HepG2 (cell line): Measurements from ENCODE around the gene TAOK3. TPM values are rescaled to one million over a fixed set of nuclear protein-coding genes. Genes with fewer than 3 reads are reported as not detected.

ENCODE experiments used
- ATAC-seq: fragments of 200-7000 bp; cut with Tn5 transposase; 3 replicates; pipeline ENCODE4 v1.9.1; 2020; ENCODE audit warnings: mild to moderate bottlenecking, moderate library complexity
- BruUV-seq: library from RNA; stranded (reverse); fragments of 400-500 nt; replicated peaks from 2 replicates; lab custom pipeline; 2021; lab: Mats Ljungman, UMichigan
- CTCF ChIA-PET: fragments of 300-600 bp; formaldehyde crosslinking; extraction: SDS; loops from one replicate; lab custom pipeline; 2021; ENCODE audit warnings: low total read pairs, inconsistent platforms, low intra/inter-chr PET ratio; lab: Yijun Ruan, JAX
- POLR2A ChIA-PET: fragments of 350-600 bp; sonication (Branson Sonifier 250); formaldehyde crosslinking; loops from one replicate; lab custom pipeline; 2020; ENCODE audit warnings: antibody characterized with exemption, inconsistent platforms; lab: Yijun Ruan, JAX
- DNase-seq: peaks from one replicate; pipeline ENCODE4 v3.0.0-alpha.2; 2015; ENCODE audit warnings: low spot score
- FAIRE-seq: peaks from 3 replicates; lab custom pipeline; 2011; peaks lifted over from hg19 to GRCh38; lab: Jason Lieb, UNC
- H2AFZ ChIP-seq: one replicate; pipeline ENCODE4 v1.6.1; 2011; ENCODE audit warnings: low read length, inconsistent platforms
- H3K27ac ChIP-seq: fragments of 300-600 bp; 3 replicates; pipeline ENCODE4 v1.8.0; 2011; ENCODE audit warnings: mixed run types, mild to moderate bottlenecking, mixed read lengths, low read length, inconsistent platforms; ENCODE audit not compliant: insufficient read depth; ENCODE audit errors: extremely low read length
- H3K27me3 ChIP-seq, 2 experiments: fragments of 200-600 bp in 1 of 2; 2 replicates in 1 of 2; 3 replicates in 1 of 2; pipeline versions ENCODE4 v1.6.0 to v1.8.0; 2011; ENCODE audit warnings: low read length in 2 of 2, mild to moderate bottlenecking in 2 of 2, moderate library complexity in 2 of 2, inconsistent platforms in 1 of 2; ENCODE audit not compliant: insufficient read depth in 2 of 2, control insufficient read depth in 1 of 2
- H3K36me3 ChIP-seq, 2 experiments: fragments of 200-600 bp in 1 of 2; replicated peaks in 1 of 2; 2 replicates in 1 of 2; 3 replicates in 1 of 2; pipeline versions ENCODE4 v1.5.1 to v1.8.0; 2011; ENCODE audit warnings: low read length in 2 of 2, inconsistent platforms in 1 of 2; ENCODE audit not compliant: insufficient read depth in 2 of 2, control insufficient read depth in 1 of 2
- H3K4me1 ChIP-seq: 2 replicates; pipeline ENCODE4 v1.5.1; 2012; ENCODE audit warnings: low read length, inconsistent platforms; ENCODE audit not compliant: insufficient read depth
- H3K4me2 ChIP-seq: 2 replicates; pipeline ENCODE4 v1.6.0; 2011; ENCODE audit warnings: low read depth, low read length, inconsistent platforms
- H3K4me3 ChIP-seq, 3 experiments: fragments of 200-600 bp in 1 of 3; sonication (generic), shearing (Covaris generic) in 1 of 3; replicated peaks in 1 of 3; 2 replicates each; pipeline ENCODE4 v1.5.1; 2011 to 2016; ENCODE audit warnings: low read length in 3 of 3, inconsistent platforms in 2 of 3, low read depth in 2 of 3, mild to moderate bottlenecking in 2 of 3, control low read depth in 1 of 3, mixed read lengths in 1 of 3; ENCODE audit not compliant: insufficient read depth in 1 of 3
- H3K79me2 ChIP-seq: one replicate; pipeline ENCODE4 v1.6.1; 2011; ENCODE audit warnings: low read length, inconsistent platforms; ENCODE audit not compliant: insufficient read depth
- H3K9ac ChIP-seq: 2 replicates; pipeline ENCODE4 v1.6.0; 2011; ENCODE audit warnings: mild to moderate bottlenecking, low read depth, low read length, inconsistent platforms; ENCODE audit not compliant: insufficient read depth
- H3K9me3 ChIP-seq: 2 replicates; pipeline ENCODE4 v1.5.1; 2012; ENCODE audit warnings: mild to moderate bottlenecking, low read length
- H4K20me1 ChIP-seq: 2 replicates; pipeline ENCODE4 v1.6.0; 2011; ENCODE audit warnings: inconsistent platforms, mild to moderate bottlenecking, low read length, moderate library complexity; ENCODE audit not compliant: insufficient read depth
- ARID5B ChIP-seq: IDR thresholded peaks from 2 replicates; pipeline ENCODE4 v1.4.0; 2020; ENCODE audit warnings: mild to moderate bottlenecking, missing genetic modification reagents
- ELF3 ChIP-seq: IDR thresholded peaks from 2 replicates; pipeline ENCODE4 v1.6.1; 2016; ENCODE audit warnings: missing genetic modification reagents, missing compliant biosample characterization
- FOXA1 ChIP-seq, 2 experiments: fragments of 450-650 bp in 1 of 2; sonication (generic) in 1 of 2; formaldehyde crosslinking in 1 of 2; IDR thresholded peaks; 2 replicates each; pipeline versions ENCODE4 v1.4.0 to v1.6.1; 2016 to 2020; ENCODE audit warnings: missing genetic modification reagents in 1 of 2
- FOXA3 ChIP-seq: IDR thresholded peaks from 2 replicates; pipeline ENCODE4 v1.6.1; 2016; ENCODE audit warnings: missing genetic modification reagents, missing compliant biosample characterization
- FOXP4 ChIP-seq: sonication (generic); formaldehyde crosslinking; IDR thresholded peaks from 2 replicates; pipeline ENCODE4 v1.4.0; 2020; ENCODE audit warnings: missing genetic modification reagents
- GRHL1 ChIP-seq: sonication (generic); formaldehyde crosslinking; conservative IDR thresholded peaks from 2 replicates; pipeline ENCODE4 v1.8.0; 2022; ENCODE audit warnings: missing genetic modification reagents
- HMG20A ChIP-seq: IDR thresholded peaks from 2 replicates; pipeline ENCODE4 v1.6.1; 2016; ENCODE audit warnings: borderline replicate concordance
- MIXL1 ChIP-seq: IDR thresholded peaks from 2 replicates; pipeline ENCODE4 v1.6.1; 2016
- NR3C1 ChIP-seq: sonication (generic); formaldehyde crosslinking; IDR thresholded peaks from 2 replicates; pipeline ENCODE4 v1.4.0; 2020; ENCODE audit warnings: missing genetic modification reagents
- RARA ChIP-seq: IDR thresholded peaks from 2 replicates; pipeline ENCODE4 v1.6.1; 2016; ENCODE audit warnings: missing genetic modification reagents, missing compliant biosample characterization
- SOX5 ChIP-seq: IDR thresholded peaks from 2 replicates; pipeline ENCODE4 v1.6.1; 2016; ENCODE audit warnings: borderline replicate concordance
- ZNF770 ChIP-seq: sonication (generic); formaldehyde crosslinking; IDR thresholded peaks from 2 replicates; pipeline ENCODE4 v1.5.0; 2020; ENCODE audit warnings: mild to moderate bottlenecking, missing genetic modification reagents
- WGBS: methylation state at CpG from one replicate; pipeline ENCODE4 v1.1.6; 2017; ENCODE audit warnings: low lambda C conversion rate; 5-methylcytosine and 5-hydroxymethylcytosine counted together
- in situ Hi-C: cut with HindIII; loops from 2 replicates; pipeline ENCODE4 v1.10.0; 2017; ENCODE audit warnings: low pct_unique_long_range_greater_than_20kb; ENCODE audit not compliant: extremely low pct_ligation_motif_present
- intact Hi-C: fragments of 100-400 bp; cut with micrococcal nuclease; formaldehyde crosslinking; loops from one replicate; pipeline ENCODE4 v1.10.0; 2022; ENCODE audit not compliant: unreplicated experiment
- polyA plus RNA-seq, 8 experiments: library from polyadenylated mRNA; depleted of rRNA in 3 of 8; stranded (reverse) in 7 of 8; unstranded in 1 of 8; fragments of >200 nt; fragmentation: Illumina TruSeq in 4 of 8; extraction: Trizol in 4 of 8; gene quantifications; 2 replicates each; pipeline versions ENCODE4 v1.2.1 to v1.2.3, GENCODE V29; 2011 to 2016; ENCODE audit warnings: low read depth in 4 of 8, missing spikeins in 1 of 8, mixed read lengths in 1 of 8; ENCODE audit not compliant: insufficient read depth in 1 of 8
- total RNA-seq, 5 experiments: library from RNA; depleted of rRNA; stranded (reverse); fragments of >200 nt; fragmentation: Illumina TruSeq; extraction: Trizol; gene quantifications; 2 replicates each; pipeline ENCODE4 v1.2.3, GENCODE V29; 2016; ENCODE audit warnings: low read depth in 1 of 5

The TAOK3 gene
- total and polyA plus RNA-seq, 2 of the 13 experiments (the other 11 are each of a cell fraction or from before 2014, with no cell fraction given): 10.4 to 12.3 TPM

GRCh38 chr12:118350908-118351559, 21.7 kb downstream of the TAOK3 start:
- BruUV-seq: no TSS peak
- Histone ChIP-seq H3K4me1 (peaks cover 38% of the 10 kb centered on the region), H3K9ac (no peak overlapping the region), H2AFZ (no peak overlapping the region), H3K4me3 (no peak overlapping the region), H3K9me3 (peaks cover 5% of the 10 kb centered on the region; the same call in 1 of the 2 replicates), H3K4me2 (no peak overlapping the region), H4K20me1 (0 out of 2 replicates have a peak, but pooled peaks cover 7% of the 10 kb centered on the region), H3K36me3 (no peaks in the 10 kb centered on the region), H3K27me3 (no peaks in the 10 kb centered on the region), H3K79me2 (peaks cover 2% of the 10 kb centered on the region), H3K27ac (no peak overlapping the region)
- in situ Hi-C loops: no loop called here
- intact Hi-C loops: loop anchor here (2.0 kb wide), 1 partner anchor 52 kb away; no protein-coding TSS in a partner anchor
- ATAC-seq: peak; percentile 87
- POLR2A ChIA-PET: no interaction called here
- CTCF ChIA-PET: no interaction called here
- DNase-seq: peak; percentile 49
- FAIRE-seq: no peak
- 76% methylated on average over 6 of the region's 6 CpGs for WGBS
- peak; percentile 41; the same call in 1 of the 2 replicates for TF ChIP-seq MIXL1 (CRISPR knock-in tag)
- peak; percentile 67; the same call in 1 of the 2 replicates for TF ChIP-seq ELF3 (CRISPR knock-in tag)
- TF ChIP-seq ZNF770: peak; percentile 62; the same call in 1 of the 2 replicates
- peak; percentile 56; the same call in 1 of the 2 replicates for TF ChIP-seq ARID5B (CRISPR knock-in tag)
- peak; percentile 22; the same call in 1 of the 2 replicates for TF ChIP-seq HMG20A (CRISPR knock-in tag)
- TF ChIP-seq GRHL1: no peak
- no peak for TF ChIP-seq FOXA1 (IDR thresholded peaks at IDR 0.05)
- 0 out of 2 replicates have a peak, but pooled peaks have one; percentile 20 for TF ChIP-seq FOXA1 (CRISPR knock-in tag; IDR thresholded peaks at IDR 0.05)
- TF ChIP-seq FOXA3 (CRISPR knock-in tag): peak; percentile 56
- TF ChIP-seq SOX5: peak; percentile 65; the same call in 1 of the 2 replicates
- TF ChIP-seq NR3C1 (CRISPR knock-in tag): no peak
- peak; percentile 19; the same call in 1 of the 2 replicates for TF ChIP-seq RARA (CRISPR knock-in tag)
- TF ChIP-seq FOXP4: peak; percentile 69
